ENCODE results near the gene HAAO.
A peak's percentile ranks its signal among the peaks of the same experiment; 100 is the strongest.
"Not testable (repeated sequence)": the region's sequence is repeated elsewhere in the genome, so short reads cannot be mapped to it uniquely, and the experiment has no call there.

The HAAO gene

GRCh38 chr2:42792583-42793333 is at the start of gene HAAO:
Gene HAAO, minus strand, starts transcription at chr2:42792583. Its CDS starts 47 bp downstream, at chr2:42792536.
- DNase-seq (ENCODE audit: low spot score) = peak; percentile 82

- DNase-seq (ENCODE audit: low spot score) = no peak
Observed at GRCh38 chr2:42841344-42841743, 49.0 kb upstream of the HAAO start.

- DNase-seq (ENCODE audit: low spot score) = no peak
Observed at GRCh38 chr2:42840760-42841159, 48.4 kb upstream of the HAAO start.

- DNase-seq (ENCODE audit: low spot score) = no peak
Observed at GRCh38 chr2:42839809-42840501, 47.6 kb upstream of the HAAO start.

GRCh38 chr2:42838133-42838532 is 45.8 kb upstream of the HAAO start:
- no peak for DNase-seq (ENCODE audit: low spot score)

- DNase-seq (ENCODE audit: low spot score) = no peak
Observed at GRCh38 chr2:42835577-42836371, 43.4 kb upstream of the HAAO start.

GRCh38 chr2:42834161-42834560 is 41.8 kb upstream of the HAAO start:
- DNase-seq (ENCODE audit: low spot score) = no peak

GRCh38 chr2:42832289-42832634 is 39.9 kb upstream of the HAAO start:
- DNase-seq (ENCODE audit: low spot score) = no peak

- DNase-seq (ENCODE audit: low spot score) = not testable (repeated sequence)
Observed at GRCh38 chr2:42831575-42832288, 39.3 kb upstream of the HAAO start.

GRCh38 chr2:42830922-42831574 is 38.7 kb upstream of the HAAO start:
- DNase-seq (ENCODE audit: low spot score) = no peak

GRCh38 chr2:42829671-42830440 is 37.5 kb upstream of the HAAO start:
- DNase-seq (ENCODE audit: low spot score) = no peak

- peak; percentile 96 for DNase-seq (ENCODE audit: low spot score)
Observed at GRCh38 chr2:42828487-42829425, 36.4 kb upstream of the HAAO start.

GRCh38 chr2:42827647-42828486 is 35.5 kb upstream of the HAAO start:
- DNase-seq (ENCODE audit: low spot score) = peak; percentile 90

- DNase-seq (ENCODE audit: low spot score) = no peak
Observed at GRCh38 chr2:42826231-42826630, 33.8 kb upstream of the HAAO start.

GRCh38 chr2:42824454-42824807 is 32.0 kb upstream of the HAAO start:
- no peak for DNase-seq (ENCODE audit: low spot score)

- DNase-seq (ENCODE audit: low spot score) = no peak
Observed at GRCh38 chr2:42823744-42824453, 31.5 kb upstream of the HAAO start.

- DNase-seq (ENCODE audit: low spot score) = no peak
Observed at GRCh38 chr2:42819160-42819559, 26.8 kb upstream of the HAAO start.

GRCh38 chr2:42815726-42816125 is 23.3 kb upstream of the HAAO start:
- no peak for DNase-seq (ENCODE audit: low spot score)

Measured in iPS-NIHi11 (cell line).